NB4 (cell line): ENCODE data around the gene ECSIT.

ENCODE experiments used
- CTCF ChIP-seq: IDR thresholded peaks from one replicate; pipeline ENCODE4 v1.5.1; 2012; ENCODE audit warnings: low read depth, low read length
- MAX ChIP-seq: IDR thresholded peaks from 2 replicates; pipeline ENCODE4 v1.6.1; 2011; ENCODE audit warnings: low read depth, low read length
- POLR2A ChIP-seq: IDR thresholded peaks from 2 replicates; pipeline ENCODE4 v1.6.1; 2011; ENCODE audit warnings: mild to moderate bottlenecking; ENCODE audit not compliant: insufficient read length; ENCODE audit errors: extremely low read depth

GRCh38 chr19:11534948-11535347, 6.0 kb upstream of the ECSIT start:
- TF ChIP-seq CTCF = no peak
- no peak for TF ChIP-seq MAX
- TF ChIP-seq POLR2A = no peak
